Neural crest cell (in vitro differentiated cells): ENCODE measurements around the gene PHACTR1. TPM values are rescaled to one million over a fixed set of nuclear protein-coding genes. Genes with fewer than 3 reads are reported as not detected.

Experiments
- DNase-seq: peaks from one replicate; pipeline ENCODE4 v3.0.0; 2021; ENCODE audit warnings: low read depth, mixed read lengths, low spot score
- H3K27ac Mint-ChIP-seq: one replicate; pipeline ENCODE4 v1.8.0; 2021; ENCODE audit warnings: mild to moderate bottlenecking, mixed read lengths; ENCODE audit not compliant: unreplicated experiment
- H3K27me3 Mint-ChIP-seq: 2 replicates; pipeline ENCODE4 v1.8.0; 2021; ENCODE audit warnings: low read depth, mild to moderate bottlenecking, mixed read lengths
- H3K36me3 Mint-ChIP-seq: 2 replicates; pipeline ENCODE4 v1.8.0; 2021; ENCODE audit warnings: low read depth, mild to moderate bottlenecking, mixed read lengths
- H3K4me1 Mint-ChIP-seq: 2 replicates; pipeline ENCODE4 v1.8.0; 2021; ENCODE audit warnings: mixed read lengths
- H3K4me3 Mint-ChIP-seq: one replicate; pipeline ENCODE4 v1.8.0; 2021; ENCODE audit warnings: mild to moderate bottlenecking, mixed read lengths
- H3K9me3 Mint-ChIP-seq: 2 replicates; pipeline ENCODE4 v1.8.0; 2021; ENCODE audit warnings: mixed read lengths
- CTCF ChIP-seq: fragments of 200-600 bp; sonication (generic); conservative IDR thresholded peaks from 2 replicates; pipeline ENCODE4 v1.5.0; 2021; ENCODE audit warnings: antibody characterized with exemption, mild to moderate bottlenecking
- total RNA-seq: library from RNA; stranded (reverse); gene quantifications from 2 replicates; pipeline ENCODE4 v1.2.1, GENCODE V29; 2021

PHACTR1 gene
- total RNA-seq, 1 donor from 2014 or later = 10.4 TPM

- no peak for TF ChIP-seq CTCF
- Mint-ChIP-seq H3K36me3 (no peaks in the 10 kb centered on the region), H3K27ac (no peak overlapping the region), H3K27me3 (no peaks in the 10 kb centered on the region), H3K4me3 (no peak overlapping the region), H3K9me3 (no peaks in the 10 kb centered on the region), H3K4me1 (peaks cover 14% of the 10 kb centered on the region)
- DNase-seq = no peak
These were observed 149.2 kb downstream of the PHACTR1 start for GRCh38 chr6:12865671-12866181.

GRCh38 chr6:12866422-12867029 is 150.0 kb downstream of the PHACTR1 start:
- Mint-ChIP-seq H3K27ac (no peak overlapping the region), H3K27me3 (no peaks in the 10 kb centered on the region), H3K9me3 (no peaks in the 10 kb centered on the region), H3K4me1 (peaks cover 14% of the 10 kb centered on the region), H3K4me3 (no peak overlapping the region), H3K36me3 (no peaks in the 10 kb centered on the region)
- DNase-seq = no peak
- no peak for TF ChIP-seq CTCF

- no peak for TF ChIP-seq CTCF
- H3K27me3 Mint-ChIP-seq = no peaks in the 10 kb centered on the region
- DNase-seq = no peak
- H3K9me3 Mint-ChIP-seq = no peaks in the 10 kb centered on the region
- H3K36me3 Mint-ChIP-seq = no peaks in the 10 kb centered on the region
- peaks cover 14% of the 10 kb centered on the region for H3K4me1 Mint-ChIP-seq
- no peak overlapping the region for H3K4me3 Mint-ChIP-seq
- H3K27ac Mint-ChIP-seq = no peak overlapping the region
These were observed 153.4 kb downstream of the PHACTR1 start for GRCh38 chr6:12869816-12870432.

- no peak for TF ChIP-seq CTCF
- Mint-ChIP-seq H3K9me3 (no peaks in the 10 kb centered on the region), H3K27me3 (no peaks in the 10 kb centered on the region), H3K36me3 (no peaks in the 10 kb centered on the region), H3K4me3 (no peak overlapping the region), H3K4me1 (no peaks in the 10 kb centered on the region), H3K27ac (no peak overlapping the region)
- no peak for DNase-seq
These were observed 157.1 kb downstream of the PHACTR1 start for GRCh38 chr6:12873691-12874090.

GRCh38 chr6:12875051-12875450 is 158.5 kb downstream of the PHACTR1 start:
- no peaks in the 10 kb centered on the region for H3K27me3 Mint-ChIP-seq
- DNase-seq = no peak
- H3K4me3 Mint-ChIP-seq = no peak overlapping the region
- no peaks in the 10 kb centered on the region for H3K36me3 Mint-ChIP-seq
- TF ChIP-seq CTCF = no peak
- no peak overlapping the region for H3K27ac Mint-ChIP-seq
- H3K4me1 Mint-ChIP-seq = no peaks in the 10 kb centered on the region
- H3K9me3 Mint-ChIP-seq = no peaks in the 10 kb centered on the region
